T1000 (cell line): ENCODE data around the gene ZFP64.

Experiments
- DNase-seq: peaks from one replicate; lab custom pipeline; 2025; ENCODE audit warnings: mixed read lengths; lab: John Stamatoyannopoulos, UW

The ZFP64 gene

DNA sequence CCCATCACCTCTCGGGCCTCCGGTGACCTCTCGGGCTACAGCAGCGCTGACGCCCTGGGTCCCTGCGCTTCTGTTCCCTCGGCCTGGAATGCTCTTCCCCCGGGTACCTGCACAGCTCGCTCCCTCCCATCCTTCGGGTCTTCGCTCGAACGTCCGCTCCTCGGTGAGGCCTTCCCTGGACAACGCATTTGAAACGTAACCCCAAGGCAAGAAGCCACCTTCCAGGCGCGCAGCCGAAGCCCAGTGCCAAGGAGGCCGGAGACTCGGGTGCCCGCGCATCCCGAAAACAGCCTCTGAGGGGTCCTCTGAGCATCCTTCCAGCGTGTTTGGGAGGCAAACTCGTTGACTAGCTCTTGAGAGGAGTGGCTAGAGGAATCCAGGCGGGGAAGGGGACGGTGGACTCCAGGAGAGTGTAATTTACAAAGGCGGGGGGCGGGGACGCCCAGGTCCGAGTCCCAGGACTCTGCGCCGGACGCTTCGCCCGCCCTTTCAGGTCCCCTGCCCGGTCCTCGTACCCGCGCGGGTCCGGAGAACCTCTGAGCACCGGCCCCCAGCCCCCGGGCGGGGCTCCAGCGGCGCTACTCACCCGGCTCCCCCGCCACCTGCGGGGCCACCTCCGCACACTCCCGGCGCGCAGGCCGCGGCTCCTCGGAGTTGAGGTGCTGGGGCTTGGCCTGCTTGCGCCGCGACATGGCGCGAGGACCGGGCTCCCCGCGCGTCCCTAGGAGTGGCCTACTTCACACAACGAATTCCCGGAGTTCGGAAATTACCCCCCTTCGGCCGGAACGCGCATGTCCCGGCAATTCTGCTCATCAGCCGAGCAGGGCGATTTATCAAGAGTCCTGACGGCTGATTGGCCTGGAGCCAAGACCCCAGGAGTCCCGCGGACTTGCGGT is 86.8 kb downstream of the ZFP64 start:
- peak; percentile 50 for DNase-seq

DNA sequence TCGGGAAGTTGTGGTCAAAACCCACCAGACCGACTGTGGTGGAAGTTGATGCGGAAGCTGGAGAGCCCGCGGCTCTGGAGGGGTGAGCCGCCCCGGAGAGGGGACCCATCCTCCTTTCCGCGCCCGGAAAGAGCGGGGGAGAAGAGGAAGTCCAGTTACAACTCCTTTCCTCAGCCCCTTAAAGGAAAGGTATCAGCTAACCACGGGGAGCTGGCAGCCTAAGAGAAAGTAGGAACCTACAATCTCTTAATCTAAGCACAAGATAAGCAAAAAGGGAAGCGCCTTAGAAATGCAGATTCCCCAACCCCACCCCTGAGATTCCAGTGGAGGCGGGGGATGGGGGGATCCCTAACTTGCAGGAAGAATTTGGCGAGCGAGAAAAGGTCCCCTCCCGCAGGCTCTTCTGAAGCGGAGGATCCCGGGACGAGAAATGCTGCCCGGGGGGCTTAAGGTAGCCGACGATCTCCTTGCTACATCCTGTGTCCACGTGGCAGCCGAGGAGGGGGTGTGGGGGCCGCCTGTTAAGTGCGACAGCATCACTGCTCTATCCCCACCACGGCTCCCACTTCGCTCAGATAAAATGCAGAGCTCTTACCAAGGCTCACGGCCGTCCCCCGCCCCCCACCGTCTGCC is 87.5 kb downstream of the ZFP64 start:
- DNase-seq = peak; percentile 16

DNA sequence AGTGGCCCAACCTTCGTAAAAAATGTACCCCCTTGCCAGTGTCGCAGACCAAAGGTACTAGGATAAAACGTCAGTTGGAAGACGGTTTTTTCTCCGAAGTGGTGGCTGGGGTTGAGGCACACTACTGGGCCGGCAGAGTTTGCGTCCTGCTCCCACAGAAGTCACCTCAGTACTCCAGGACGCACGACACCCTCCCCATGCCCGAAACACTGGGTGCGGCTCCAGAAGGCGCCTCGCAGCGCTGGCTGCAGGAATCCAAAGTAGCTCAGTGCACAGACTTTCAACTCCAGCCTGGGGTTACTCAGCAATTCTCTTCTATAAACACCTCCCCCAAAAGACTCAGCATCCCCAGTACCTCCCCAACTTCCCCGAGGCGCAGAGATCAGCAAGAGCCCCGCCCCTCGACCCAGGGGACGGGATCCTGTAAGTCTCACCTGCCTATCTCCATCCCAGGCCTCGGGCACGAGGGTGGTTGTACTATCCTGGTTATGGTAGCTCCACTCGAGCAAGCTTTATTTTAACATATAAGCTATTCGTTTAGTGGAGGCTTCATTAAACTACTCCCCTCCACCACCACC is 88.2 kb downstream of the ZFP64 start:
- DNase-seq = no peak

GRCh38 chr20:52102559-52102958 is 89.0 kb downstream of the ZFP64 start:
- no peak for DNase-seq

GRCh38 chr20:52102126-52102525 is 89.5 kb downstream of the ZFP64 start:
- no peak for DNase-seq
